SK-N-SH treated with all-trans-retinoic acid at 6 μM for 48 hours (cell line): ENCODE measurements around the gene ZNF540.
"Not testable (repeated sequence)": the region's sequence is repeated elsewhere in the genome, so short reads cannot be mapped to it uniquely, and the experiment has no call there.

Source experiments
- ATAC-seq: fragments of 200-7000 bp; cut with Tn5 transposase; 3 replicates; pipeline ENCODE4 v1.9.1; 2020; ENCODE audit warnings: mild to moderate bottlenecking, moderate library complexity
- BACH2 ChIP-seq: fragments of 250-450 bp; sonication (Bioruptor Pico); IDR thresholded peaks from 2 replicates; pipeline ENCODE4 v1.9.0; 2021; ENCODE audit warnings: mild to moderate bottlenecking, borderline replicate concordance
- CSDC2 ChIP-seq: fragments of 250-450 bp; sonication (Bioruptor Pico); IDR thresholded peaks from 2 replicates; pipeline ENCODE4 v1.5.0; 2020; ENCODE audit warnings: mild to moderate bottlenecking, moderate library complexity
- ESRRG ChIP-seq: fragments of 250-450 bp; sonication (Bioruptor Pico); IDR thresholded peaks from 2 replicates; pipeline ENCODE4 v1.6.1; 2021; ENCODE audit warnings: mild to moderate bottlenecking
- GLIS3 ChIP-seq: fragments of 250-450 bp; sonication (Bioruptor Pico); IDR thresholded peaks from 2 replicates; pipeline ENCODE4 v1.5.0; 2020; ENCODE audit warnings: mild to moderate bottlenecking, moderate library complexity
- OSR1 ChIP-seq: fragments of 250-450 bp; sonication (Bioruptor Pico); IDR thresholded peaks from 2 replicates; pipeline ENCODE4 v1.8.0; 2022; ENCODE audit warnings: moderate library complexity, mild to moderate bottlenecking, inconsistent platforms
- PATZ1 ChIP-seq: fragments of 250-450 bp; sonication (Bioruptor Pico); IDR thresholded peaks from 2 replicates; pipeline ENCODE4 v1.8.0; 2020; ENCODE audit warnings: mild to moderate bottlenecking, moderate library complexity, borderline replicate concordance
- POU6F1 ChIP-seq: fragments of 250-450 bp; sonication (Bioruptor Pico); IDR thresholded peaks from 2 replicates; pipeline ENCODE4 v1.8.0; 2021; ENCODE audit warnings: low read depth, mild to moderate bottlenecking, moderate library complexity, borderline replicate concordance
- TCF4 ChIP-seq: fragments of 250-450 bp; sonication (Bioruptor Pico); IDR thresholded peaks from 2 replicates; pipeline ENCODE4 v1.8.0; 2021; ENCODE audit warnings: mild to moderate bottlenecking, moderate library complexity, borderline replicate concordance
- TSHZ2 ChIP-seq: fragments of 250-450 bp; sonication (Bioruptor Pico); IDR thresholded peaks from 2 replicates; pipeline ENCODE4 v1.5.0; 2020; ENCODE audit warnings: mild to moderate bottlenecking, moderate library complexity
- ZNF565 ChIP-seq: fragments of 450-650 bp; formaldehyde crosslinking; conservative IDR thresholded peaks from 2 replicates; pipeline ENCODE4 v1.5.0; 2020; ENCODE audit warnings: low read depth, mild to moderate bottlenecking, moderate library complexity
- ZNF70 ChIP-seq: fragments of 450-650 bp; formaldehyde crosslinking; IDR thresholded peaks from 2 replicates; pipeline ENCODE4 v1.5.0; 2020; ENCODE audit warnings: mild to moderate bottlenecking, moderate library complexity
- ZNF8 ChIP-seq: fragments of 450-650 bp; formaldehyde crosslinking; IDR thresholded peaks from 2 replicates; pipeline ENCODE4 v1.5.0; 2020; ENCODE audit warnings: mild to moderate bottlenecking, moderate library complexity

The ZNF540 gene

GRCh38 chr19:37655301-37655688, 60.6 kb downstream of the ZNF540 start, which contains the start of gene ZFP30:
Gene ZFP30 (minus strand): TSS chr19:37655465. CDS start chr19:37647822, 7,643 bp downstream.
- ATAC-seq: peak; percentile 88
- TF ChIP-seq GLIS3 (CRISPR knock-in tag): no peak
- TF ChIP-seq ZNF565 (CRISPR knock-in tag): no peak
- TF ChIP-seq BACH2 (CRISPR knock-in tag): no peak
- TF ChIP-seq TCF4 (CRISPR knock-in tag): no peak
- no peak for TF ChIP-seq ZNF8
- no peak for TF ChIP-seq ESRRG (CRISPR knock-in tag)
- peak; percentile 88; the same call in 1 of the 2 replicates for TF ChIP-seq PATZ1 (CRISPR knock-in tag)

GRCh38 chr19:37655689-37656371, 61.2 kb downstream of the ZNF540 start:
- TF ChIP-seq TSHZ2 (peak; percentile 67; the same call in 1 of the 2 replicates), POU6F1 (CRISPR knock-in tag) (no peak), ZNF70 (no peak), CSDC2 (CRISPR knock-in tag) (no peak), OSR1 (CRISPR knock-in tag) (no peak)
- peak; percentile 80 for ATAC-seq

GRCh38 chr19:37657157-37657556, 62.5 kb downstream of the ZNF540 start:
- not testable (repeated sequence) for ATAC-seq
